Glomerular visceral epithelial cell (primary cell): Measurements from ENCODE around the gene CRYGN.

Source experiments
- DNase-seq: peaks from one replicate; pipeline ENCODE4 v3.0.0-alpha.2; 2016; ENCODE audit errors: extremely low spot score

CRYGN gene

DNA sequence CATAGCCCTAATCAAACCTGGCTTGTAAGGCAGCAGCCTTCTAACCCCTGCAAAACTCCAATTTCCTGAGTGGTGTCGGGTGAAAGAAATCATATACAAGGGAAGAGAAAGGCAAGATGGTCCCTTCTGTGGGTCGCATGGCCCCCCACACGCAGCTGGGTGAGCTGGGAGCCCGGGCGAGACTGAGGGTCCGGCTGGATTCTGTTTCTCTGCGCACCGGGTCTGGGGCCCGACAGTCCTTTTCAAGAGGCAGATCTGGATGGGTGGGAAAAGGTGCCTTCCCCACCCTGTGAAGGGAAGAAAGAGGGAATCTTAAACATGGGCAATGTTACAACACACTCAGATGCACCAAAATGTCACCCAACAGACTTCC, 48.6 kb downstream of the CRYGN start:
- no peak for DNase-seq

DNA sequence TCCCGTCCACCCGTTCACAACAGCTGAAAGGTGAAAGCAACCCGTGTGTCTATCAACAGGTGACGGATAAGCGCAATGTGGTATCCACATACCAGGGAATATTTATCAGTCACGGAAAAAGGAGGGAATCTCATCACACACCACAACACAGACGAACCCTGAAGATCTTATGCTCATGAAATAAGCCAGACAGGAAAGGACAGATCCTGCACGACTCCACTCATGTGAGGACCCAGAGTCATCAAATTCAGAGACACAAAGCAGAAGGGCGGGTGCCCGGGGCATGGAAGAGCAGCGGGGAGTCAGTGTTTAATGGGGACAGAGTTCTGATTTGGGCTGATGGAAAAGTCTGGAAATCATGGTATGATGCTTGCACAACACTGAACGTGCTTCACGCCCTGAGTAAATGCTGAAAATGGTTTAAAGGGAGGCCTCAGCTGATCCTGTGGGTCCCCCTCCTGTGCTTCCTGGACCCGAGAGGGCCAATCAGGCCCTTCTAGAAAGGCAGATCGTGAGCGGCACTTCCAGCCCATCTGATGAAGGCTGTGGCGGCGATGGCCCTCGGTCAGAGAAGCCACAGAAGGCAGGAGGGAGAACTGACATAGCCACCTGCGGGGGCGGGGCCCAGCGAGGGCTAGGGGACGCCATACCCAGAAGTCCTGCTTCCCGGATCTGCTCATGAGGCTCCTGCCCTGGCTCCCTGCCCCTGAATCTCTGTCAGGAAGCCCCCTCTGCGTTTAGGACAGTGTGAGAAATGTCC, 49.2 kb downstream of the CRYGN start:
- no peak for DNase-seq

DNA sequence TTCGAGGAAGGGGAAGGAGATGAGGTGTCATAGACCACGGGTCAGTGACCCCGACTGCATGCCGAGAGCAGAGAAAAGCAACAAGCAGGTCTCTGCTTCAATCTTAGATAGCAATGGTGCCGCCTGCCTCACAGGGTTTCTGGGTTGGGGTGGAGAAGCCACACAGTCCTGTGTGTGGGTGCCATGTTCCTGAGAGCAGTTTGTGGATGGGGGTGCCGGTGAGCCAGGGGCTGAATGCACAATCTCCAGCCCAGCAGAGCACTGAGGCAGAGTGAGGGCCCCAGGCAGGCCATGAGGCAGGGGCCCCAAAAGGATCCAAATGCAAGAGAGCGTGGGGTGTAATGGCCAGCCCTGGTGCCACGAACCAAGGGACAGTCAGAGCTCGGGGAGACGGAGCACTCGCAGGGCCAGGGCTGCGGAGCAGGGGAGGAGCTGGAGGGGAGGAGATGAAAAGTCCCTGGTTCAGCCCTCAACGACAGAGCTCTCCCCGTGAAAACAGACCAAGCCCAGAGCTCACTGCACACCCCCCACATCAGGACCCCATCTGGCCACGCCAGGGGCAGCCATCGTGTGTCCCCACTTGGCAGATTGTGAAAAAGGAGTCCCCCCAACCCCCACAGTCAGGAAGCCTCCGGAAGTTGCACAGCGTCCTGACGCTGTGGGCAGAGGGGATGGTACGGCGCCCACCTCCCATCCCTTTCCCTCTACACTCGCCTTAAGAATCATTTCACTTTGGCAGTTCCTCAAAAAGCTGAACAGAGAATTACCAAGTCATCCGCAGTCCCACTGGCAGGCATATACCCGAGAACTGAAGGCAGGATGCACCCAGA, 50.0 kb downstream of the CRYGN start:
- no peak for DNase-seq

DNA sequence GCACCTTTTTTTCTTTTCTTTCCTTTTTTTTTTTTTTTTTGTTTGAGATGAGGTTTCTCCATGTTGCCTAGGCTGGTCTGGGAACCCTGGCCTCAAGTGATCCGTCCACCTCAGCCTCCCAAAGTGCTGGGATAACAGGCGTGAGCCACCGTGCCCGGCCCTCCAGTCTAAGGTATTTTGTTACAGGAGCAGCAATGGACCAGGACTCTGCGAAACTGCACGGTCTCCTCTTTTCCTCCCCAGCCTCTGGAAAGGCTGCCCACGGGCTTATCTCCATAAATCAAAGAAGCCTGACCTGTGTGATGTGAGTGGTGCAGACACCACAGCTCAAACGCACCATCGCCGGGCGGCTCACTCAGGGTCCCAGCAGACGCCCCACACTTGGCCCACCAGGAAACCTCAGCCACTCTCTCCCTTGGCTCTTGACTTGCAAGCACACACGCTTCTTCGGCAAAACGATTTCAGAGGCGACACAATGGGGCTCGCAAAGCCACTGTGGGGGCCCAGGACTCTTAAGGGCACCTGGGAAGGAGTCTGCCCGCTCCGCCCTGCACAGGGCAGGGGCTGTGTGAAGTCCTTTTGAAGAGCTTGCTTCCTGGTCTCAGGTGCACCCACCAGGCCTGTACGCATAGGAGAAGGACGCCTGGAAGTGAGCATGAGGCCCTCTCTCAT, 50.7 kb downstream of the CRYGN start:
- no peak for DNase-seq

DNA sequence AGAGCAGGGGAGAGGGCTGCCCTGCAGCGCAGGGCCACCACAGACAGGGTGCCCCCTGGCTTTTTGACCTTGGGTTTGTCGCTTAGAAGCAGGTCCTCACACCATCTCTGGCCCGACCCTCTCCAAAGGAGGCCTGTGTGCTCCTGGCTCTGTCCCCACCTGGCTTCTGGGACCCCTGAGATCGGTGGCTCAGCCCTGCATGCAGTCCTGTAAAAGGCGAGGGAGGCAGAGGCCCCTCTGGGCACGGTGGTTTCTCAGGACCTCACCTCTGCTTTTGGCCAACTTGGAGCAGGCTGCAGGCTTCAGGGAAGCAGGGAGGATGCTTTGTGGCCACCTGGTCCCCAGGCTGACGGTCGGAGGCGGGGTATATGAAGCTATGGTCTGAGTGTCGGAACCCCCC, 51.5 kb downstream of the CRYGN start:
- no peak for DNase-seq

DNA sequence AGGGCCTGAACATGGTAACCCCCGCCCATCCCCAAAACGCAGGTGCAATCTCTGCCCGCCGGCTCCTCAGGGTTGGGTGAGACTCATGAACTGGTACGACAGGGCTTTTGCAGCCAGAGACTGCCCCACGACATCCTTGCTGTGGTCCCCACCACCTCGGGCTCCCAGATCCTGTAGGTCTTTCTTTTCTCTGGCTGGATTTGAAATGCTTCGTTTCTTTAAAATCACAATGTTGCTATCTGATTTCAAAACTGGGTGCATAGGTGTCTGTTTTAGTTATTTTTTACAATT, 52.0 kb downstream of the CRYGN start:
- DNase-seq, result no peak

DNA sequence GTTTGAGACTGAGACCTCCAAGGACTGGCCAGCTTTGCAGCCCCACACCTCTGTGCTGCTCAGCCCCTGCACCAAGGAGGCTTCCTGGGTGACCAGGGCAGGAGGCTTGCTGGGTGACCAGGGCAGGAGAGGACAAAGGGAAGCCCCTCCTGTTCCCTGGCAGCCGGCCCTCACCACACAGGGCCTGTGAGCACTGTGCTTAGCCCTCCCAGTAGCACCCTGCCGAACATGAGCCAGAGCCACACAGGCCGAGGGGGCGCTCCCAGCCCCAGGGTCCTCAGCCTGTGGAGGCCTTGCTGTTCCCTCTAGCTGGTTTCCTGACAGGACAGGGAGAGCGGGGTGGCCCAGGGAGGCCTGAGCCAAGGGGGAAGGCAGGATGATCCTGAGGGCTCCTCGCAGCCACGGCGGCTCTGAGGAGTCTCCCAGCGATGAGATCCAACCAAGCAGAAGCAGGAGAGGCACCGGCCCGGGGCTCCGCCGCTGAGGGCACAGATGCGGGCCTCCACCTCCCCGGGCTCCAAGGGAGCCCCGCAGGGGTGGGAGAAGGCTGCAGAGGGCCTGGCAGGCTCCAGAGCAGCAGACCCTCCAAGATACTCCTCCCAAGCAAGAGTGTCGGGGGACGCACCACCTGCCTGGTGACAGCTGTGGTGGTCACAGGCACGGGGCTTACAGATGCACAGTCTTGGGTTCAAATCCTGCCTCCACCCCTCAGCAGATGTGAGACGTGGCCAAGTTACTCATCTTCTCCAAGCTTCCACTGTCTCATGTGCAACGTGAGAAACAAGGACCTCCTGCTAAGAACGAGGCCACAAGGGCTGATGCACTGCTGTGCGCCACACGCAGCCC, 52.6 kb downstream of the CRYGN start:
- no peak for DNase-seq

DNA sequence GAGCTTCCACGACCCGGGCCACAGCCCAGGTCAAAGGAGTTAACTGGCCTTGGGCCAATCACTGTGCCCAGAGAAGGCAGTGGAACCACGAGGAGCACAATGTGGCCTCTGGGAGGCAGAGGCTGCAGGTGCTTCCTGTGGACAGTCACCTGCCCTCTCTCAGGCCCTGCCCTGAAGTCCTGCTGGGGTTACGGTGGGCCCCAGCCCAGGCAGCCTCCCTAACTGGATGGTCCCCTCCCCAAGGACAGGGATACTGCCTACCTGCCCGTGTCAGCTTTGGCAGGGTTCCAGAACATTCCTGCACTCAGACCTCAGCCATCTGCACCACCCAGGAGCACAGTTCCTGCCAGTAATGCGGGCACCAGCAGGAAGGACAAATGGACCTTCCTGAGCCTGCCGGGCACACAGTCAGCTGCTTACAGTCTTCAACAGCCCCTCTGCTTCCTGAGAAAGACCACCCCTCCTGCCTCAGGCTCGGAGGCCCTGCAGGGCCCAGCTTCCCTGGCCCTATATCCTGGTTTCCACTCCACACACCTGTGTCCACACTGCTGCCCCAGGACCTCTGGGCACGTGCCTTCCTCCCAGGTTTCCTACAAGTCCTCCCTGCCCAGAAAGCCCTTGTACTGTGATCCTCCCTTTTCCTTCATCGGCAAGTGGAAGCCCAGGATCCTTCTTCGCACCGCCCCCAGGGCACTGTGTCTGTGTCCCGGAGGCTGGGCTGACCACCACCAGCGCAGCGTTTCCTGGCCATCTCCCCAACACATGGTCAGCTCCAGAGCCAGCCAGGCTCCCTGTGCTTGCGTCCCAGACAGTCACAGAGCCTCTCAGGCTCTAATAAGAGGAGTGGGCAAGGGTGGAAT, 53.4 kb downstream of the CRYGN start:
- no peak for DNase-seq

DNA sequence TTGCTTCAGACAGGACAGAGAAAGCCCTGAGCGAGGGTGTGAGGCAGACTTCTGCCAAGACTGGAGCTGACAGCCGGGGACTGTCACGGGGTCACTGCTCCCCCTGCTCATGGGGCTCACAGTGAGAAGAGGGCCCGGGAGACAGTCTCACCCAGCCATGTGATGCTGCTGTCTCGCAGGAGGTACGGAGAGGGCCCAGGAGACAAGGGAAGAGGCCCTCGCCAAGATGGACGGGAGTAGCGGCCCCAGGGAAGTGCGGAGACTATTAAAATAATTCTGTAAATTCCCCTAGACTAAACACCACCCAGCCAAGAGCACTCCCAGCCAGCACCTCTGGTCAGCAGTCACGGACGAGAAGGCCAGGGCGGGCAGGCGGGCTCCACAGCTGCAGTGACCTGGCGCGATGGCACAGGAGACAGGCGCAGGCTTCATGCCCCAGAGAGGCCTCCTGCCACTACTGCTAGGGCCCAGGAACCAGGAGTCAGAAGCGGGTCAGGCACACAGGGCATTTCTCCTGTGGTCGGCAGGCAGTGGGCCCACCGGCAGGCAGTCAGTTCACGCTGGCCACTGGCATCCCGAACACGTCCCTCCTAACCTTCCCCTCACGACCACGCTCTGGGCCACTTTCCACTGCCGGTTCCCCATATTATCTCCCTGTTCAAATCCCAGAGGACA, 54.2 kb downstream of the CRYGN start:
- no peak for DNase-seq

DNA sequence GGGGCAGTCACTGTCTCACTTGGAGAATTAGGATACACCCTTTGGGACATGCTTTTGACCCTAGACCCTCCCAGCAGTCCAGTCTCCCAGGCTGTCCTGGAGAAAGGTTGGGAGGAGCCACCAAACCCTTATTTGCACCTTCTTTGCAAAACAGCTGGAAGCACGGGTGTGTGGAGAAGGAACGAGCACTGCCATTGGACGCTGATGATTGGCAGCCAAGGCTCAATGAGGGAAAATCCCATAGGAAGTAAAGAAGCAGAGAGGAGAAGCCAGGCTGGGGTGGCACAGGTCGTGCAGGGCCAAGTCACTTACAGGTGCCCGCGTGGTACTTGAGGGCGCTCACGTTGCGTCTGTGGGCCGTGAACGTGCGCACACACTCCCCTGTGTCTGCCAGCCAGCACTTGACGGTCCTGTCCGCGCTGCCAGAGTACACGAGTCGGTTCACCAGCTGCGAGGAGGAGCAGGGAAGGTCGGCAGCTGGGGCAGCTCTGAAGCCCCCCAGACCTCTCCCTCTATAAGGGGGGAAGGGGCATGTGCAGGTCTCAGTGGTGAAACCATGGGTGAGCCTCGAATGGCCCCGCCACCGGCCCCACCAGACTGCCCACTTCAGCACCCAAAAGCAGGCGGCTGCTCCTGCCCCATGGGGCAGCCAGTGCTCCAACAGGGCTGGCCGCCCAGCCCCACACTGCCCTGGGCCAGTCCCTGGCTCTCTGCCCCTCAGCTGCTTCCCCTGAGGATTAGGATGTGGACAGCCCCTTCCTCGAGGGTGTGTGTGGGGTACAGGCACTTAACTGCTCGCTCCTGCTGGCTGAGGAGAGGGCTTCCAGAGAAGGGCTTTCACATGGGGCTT, 54.9 kb downstream of the CRYGN start:
- no peak for DNase-seq

DNA sequence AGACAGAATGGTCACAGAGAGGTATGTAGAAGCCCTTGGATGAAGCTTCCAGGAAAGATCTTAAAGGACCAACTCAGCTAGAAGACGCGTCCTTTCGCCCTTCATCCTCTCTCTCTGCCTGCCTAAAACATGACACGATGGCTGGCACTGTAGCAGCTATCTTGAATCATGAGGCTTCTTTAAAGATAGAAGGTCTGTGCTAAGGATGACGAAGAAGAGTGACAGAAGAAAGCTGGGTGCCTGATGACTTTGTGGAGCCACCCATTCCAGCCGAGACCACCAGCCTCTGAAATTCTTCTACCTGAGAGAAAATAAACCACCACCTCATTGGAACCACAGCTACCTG, 55.6 kb downstream of the CRYGN start:
- no peak for DNase-seq

DNA sequence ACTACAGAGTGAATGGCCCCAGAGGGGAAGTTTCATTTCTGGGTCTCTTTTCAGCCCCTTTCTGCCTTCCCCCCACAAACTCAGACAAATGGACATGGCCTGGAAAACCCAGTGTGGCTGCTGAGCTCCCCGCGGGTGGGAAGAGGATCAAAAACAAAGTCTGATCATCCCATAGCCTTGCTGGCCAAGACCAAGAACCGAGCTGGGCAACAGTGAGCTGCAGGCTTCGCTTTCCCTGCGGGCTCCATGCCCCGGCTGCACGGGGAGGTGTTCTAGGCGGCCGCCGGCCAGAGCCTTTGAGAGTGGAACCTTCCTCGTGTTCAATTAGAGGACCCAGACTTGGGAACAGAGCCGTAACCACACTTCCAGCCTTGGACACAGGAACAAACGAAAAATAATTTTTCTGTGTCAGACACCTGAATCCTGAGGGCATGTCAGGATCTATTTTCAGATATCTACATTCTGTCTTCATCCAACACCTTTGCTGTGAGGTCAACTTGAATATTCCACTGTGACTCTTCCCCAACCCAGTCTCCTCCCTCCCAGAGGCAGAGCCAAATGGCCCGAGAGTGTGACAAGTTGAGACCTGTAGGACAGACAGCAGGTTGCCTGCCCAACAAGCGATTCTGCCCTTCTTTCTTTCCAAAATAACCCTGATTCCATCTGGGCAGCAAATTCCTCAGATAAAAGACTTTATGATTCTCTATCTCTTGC, 56.1 kb downstream of the CRYGN start:
- no peak for DNase-seq

DNA sequence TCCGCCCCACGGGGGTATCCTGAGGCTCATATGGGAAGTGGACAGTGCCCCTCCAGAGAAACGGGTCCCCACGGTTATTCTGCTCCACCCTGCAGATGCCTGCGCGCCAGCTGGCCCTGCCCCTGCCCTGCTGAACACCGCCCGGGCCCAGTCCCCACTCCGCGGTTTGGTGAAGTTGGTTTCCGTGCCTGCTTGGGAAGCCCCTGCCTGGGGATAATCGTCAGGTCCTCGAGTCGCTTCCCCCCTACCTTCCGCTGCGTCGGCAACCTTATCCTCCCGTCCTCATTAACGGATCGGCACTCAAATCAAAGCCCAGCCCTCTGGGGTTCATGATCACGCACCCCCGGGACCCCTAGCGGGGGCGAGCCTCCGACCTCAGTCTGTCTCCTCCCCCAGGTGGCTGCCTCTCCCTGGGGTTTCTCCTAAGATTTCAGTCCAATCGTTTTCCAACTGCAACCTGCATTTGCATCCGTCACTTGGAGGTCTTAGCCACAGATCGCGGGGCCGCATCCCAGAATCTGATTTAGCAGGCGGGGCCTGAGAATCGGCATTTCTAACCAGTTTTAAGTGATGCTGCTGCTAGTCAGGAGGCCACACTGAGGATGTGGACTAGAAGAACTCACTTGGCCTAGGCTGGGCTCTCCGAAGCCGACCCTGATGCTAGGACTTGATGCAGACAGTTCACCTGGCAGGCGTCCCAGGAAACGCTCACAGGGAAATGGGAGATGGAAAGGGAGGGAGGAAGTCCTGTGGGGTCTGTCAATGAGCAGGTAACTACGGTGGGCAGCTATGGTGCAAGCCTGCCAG, 57.7 kb downstream of the CRYGN start:
- no peak for DNase-seq

DNA sequence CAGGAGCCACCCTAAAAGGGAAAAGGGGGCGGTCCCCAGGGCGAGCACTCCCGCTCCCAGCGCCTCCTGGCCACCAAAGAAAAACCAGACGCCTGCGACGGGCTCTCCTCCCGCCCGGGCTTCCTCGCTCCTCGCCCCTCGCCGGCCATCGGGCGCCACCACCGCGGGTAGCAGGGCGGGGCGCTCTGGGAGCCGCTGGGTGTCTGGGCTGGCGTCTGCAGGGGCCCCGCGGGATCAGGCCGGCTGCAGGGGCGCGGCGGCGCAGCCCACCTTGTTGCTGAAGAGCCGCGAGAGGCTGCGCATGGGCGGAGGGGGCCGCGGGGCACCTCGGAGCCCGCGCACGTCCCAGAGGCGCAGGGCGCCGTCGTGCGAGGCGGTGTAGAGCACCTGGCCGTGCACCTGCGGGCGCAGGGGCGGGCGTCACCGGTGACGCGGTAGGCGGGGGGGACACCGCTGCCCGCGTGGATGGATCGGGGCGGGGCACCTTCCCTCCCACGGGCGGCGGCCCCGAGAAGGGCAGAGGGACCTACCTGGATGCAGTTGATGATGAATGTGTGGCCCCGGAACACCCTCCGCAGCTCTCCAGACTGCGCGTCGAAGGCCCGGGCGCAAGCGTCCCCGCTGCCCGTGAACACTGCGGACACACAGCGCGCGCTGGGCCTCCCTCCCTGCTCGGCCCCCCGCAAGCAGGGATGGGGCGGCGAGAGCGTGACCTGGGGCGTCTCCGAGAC, 58.4 kb downstream of the CRYGN start:
- DNase-seq, result no peak

DNA sequence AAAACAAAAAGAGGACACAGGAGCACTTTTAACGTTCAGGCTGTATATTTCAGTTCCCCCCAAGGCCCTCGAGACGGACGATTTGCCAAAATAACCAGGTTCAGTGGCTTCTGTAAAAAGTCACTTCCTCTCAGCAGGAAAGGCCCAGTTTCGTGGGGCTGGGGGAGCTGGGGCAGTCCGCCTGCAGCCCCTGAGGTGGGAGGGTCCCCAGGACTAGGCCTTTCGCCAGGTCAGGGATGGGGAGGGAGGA, 58.9 kb downstream of the CRYGN start:
- DNase-seq, result no peak

DNA sequence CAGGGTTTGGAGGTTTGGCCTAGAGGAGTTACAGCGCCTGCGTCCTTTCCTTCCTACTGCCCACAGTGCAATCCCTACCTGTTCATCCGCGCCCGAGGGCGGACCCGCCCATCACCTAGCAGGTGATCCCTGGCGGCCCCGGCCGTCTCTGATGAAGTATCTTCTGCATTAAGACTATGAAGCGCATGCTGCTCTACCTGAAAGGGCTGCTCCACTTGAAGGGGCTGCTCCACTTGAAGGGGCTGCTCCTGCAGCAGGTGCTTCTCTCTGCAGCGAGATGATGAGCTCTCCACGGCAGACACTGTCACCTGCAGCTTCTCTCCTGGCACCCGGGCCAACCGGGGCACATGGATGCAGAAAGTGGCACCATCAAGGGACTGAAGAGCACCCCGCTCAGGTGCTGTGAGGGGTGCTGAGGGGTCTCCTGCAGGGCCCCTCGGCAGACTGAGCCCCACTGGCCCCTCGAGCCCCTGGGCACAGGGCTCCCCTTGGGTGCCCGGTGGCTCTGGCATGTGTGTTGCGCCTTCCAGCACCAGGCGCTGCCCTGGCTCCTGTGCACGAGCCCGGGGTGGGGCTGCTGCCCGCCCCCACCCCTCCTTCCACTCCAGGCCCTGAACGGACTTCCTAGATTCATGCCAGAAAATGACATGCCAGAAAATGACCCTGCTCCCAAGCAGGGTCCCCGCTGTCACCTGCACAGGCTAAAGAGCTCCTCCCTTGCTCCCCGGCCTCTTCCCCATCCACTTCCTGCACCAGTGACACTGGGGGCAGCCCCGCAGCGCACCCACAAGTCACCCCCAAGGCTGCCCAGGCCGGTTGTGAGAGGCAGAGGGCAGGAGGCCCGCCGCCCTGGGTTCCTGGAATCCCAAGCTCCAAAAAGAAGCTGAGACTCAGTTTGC, 59.5 kb downstream of the CRYGN start:
- DNase-seq, result no peak
